Karpas-422 (cell line): Measurements from ENCODE around the gene MATCAP1. TPM values are rescaled to one million over a fixed set of nuclear protein-coding genes. Genes with fewer than 3 reads are reported as not detected.

Experiments
- DNase-seq: peaks from one replicate; pipeline ENCODE4 v3.0.0-alpha.2; 2015
- H2AFZ ChIP-seq: fragments of 200-600 bp; sonication (generic); 2 replicates; pipeline ENCODE4 v1.6.1; 2014; ENCODE audit warnings: antibody characterized with exemption, low read length, mixed read lengths
- H3K27ac ChIP-seq: fragments of 200-600 bp; sonication (generic); 2 replicates; pipeline ENCODE4 v1.5.1; 2014; ENCODE audit warnings: mild to moderate bottlenecking, low read length, moderate library complexity
- H3K27me3 ChIP-seq: fragments of 200-600 bp; sonication (generic); 2 replicates; pipeline ENCODE4 v1.6.1; 2014; ENCODE audit warnings: low read length, mixed read lengths
- H3K36me3 ChIP-seq: fragments of 200-600 bp; sonication (generic); 2 replicates; pipeline ENCODE4 v1.6.1; 2014; ENCODE audit warnings: low read length, mixed read lengths; ENCODE audit not compliant: insufficient read depth
- H3K4me1 ChIP-seq: fragments of 200-600 bp; sonication (generic); 2 replicates; pipeline ENCODE4 v1.6.1; 2014; ENCODE audit warnings: mild to moderate bottlenecking, low read length, mixed read lengths
- H3K4me2 ChIP-seq: fragments of 200-600 bp; sonication (generic); 2 replicates; pipeline ENCODE4 v1.6.1; 2014; ENCODE audit warnings: low read length, low read depth, mild to moderate bottlenecking; ENCODE audit not compliant: poor library complexity, severe bottlenecking
- H3K4me3 ChIP-seq: fragments of 200-600 bp; sonication (generic); 2 replicates; pipeline ENCODE4 v1.5.1; 2014; ENCODE audit warnings: mild to moderate bottlenecking, antibody characterized with exemption, low read length, mixed read lengths
- H3K79me2 ChIP-seq: fragments of 200-600 bp; sonication (generic); 2 replicates; pipeline ENCODE4 v1.6.1; 2014; ENCODE audit warnings: mild to moderate bottlenecking, low read length, mixed read lengths
- H3K9ac ChIP-seq: fragments of 200-600 bp; sonication (generic); 2 replicates; pipeline ENCODE4 v1.6.0; 2014; ENCODE audit warnings: low read length
- H3K9me2 ChIP-seq: fragments of 200-600 bp; sonication (generic), shearing (Covaris generic); replicated peaks from 2 replicates; pipeline ENCODE4 v1.6.0; 2014; ENCODE audit warnings: mild to moderate bottlenecking, low read length, moderate library complexity; ENCODE audit not compliant: insufficient read depth
- H3K9me3 ChIP-seq: fragments of 300-700, 200-600 bp; sonication (generic); 2 replicates; pipeline ENCODE4 v1.6.1; 2014; ENCODE audit warnings: low read length, mixed read lengths
- H4K20me1 ChIP-seq: fragments of 200-600 bp; sonication (generic); 2 replicates; pipeline ENCODE4 v1.6.1; 2014; ENCODE audit warnings: mild to moderate bottlenecking, antibody characterized with exemption, low read length, low read depth; ENCODE audit not compliant: insufficient read depth
- total RNA-seq: library from RNA; depleted of rRNA; stranded (reverse); fragments of >200 nt; shearing (Covaris generic); gene quantifications from 2 replicates; pipeline ENCODE4 v1.2.3, GENCODE V29; 2014; ENCODE audit warnings: low replicate concordance

Gene MATCAP1
- total RNA-seq, 1 experiment from 2014 or later: 6.8 TPM

DNA sequence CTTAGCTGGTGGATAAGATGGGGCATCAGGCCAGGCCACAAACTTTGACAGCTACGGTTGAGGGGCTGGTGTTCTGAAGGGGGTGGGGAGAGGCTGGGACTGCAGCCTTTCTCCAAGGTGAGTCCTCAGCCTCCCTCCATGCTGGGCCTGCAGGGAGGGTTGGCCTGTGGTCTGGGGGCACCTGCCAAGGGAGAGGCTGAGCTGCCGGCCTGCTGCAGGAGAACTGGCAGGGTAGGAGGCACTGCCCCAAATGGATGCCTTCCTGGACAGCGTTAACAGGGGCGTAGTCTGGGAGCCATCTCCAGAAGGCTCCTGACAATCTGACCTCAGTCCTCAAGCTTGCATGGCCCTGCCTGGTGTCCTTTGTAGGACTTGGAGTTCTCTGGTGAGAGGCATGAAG, 20.3 kb upstream of the MATCAP1 start:
- H2AFZ ChIP-seq: no peak overlapping the region
- DNase-seq: no peak
- no peaks in the 10 kb centered on the region for H3K4me1 ChIP-seq
- H3K27me3 ChIP-seq: no peaks in the 10 kb centered on the region
- no peak overlapping the region for H3K27ac ChIP-seq
- no peak overlapping the region for H3K9ac ChIP-seq
- H3K9me2 ChIP-seq: no peaks in the 10 kb centered on the region
- peaks cover 4% of the 10 kb centered on the region; the same call in 1 of the 2 replicates for H4K20me1 ChIP-seq
- no peaks in the 10 kb centered on the region for H3K9me3 ChIP-seq
- no peaks in the 10 kb centered on the region for H3K79me2 ChIP-seq
- no peak overlapping the region for H3K4me2 ChIP-seq
- 0 out of 2 replicates have a peak, but pooled peaks cover 2% of the 10 kb centered on the region for H3K36me3 ChIP-seq
- H3K4me3 ChIP-seq: no peak overlapping the region

DNA sequence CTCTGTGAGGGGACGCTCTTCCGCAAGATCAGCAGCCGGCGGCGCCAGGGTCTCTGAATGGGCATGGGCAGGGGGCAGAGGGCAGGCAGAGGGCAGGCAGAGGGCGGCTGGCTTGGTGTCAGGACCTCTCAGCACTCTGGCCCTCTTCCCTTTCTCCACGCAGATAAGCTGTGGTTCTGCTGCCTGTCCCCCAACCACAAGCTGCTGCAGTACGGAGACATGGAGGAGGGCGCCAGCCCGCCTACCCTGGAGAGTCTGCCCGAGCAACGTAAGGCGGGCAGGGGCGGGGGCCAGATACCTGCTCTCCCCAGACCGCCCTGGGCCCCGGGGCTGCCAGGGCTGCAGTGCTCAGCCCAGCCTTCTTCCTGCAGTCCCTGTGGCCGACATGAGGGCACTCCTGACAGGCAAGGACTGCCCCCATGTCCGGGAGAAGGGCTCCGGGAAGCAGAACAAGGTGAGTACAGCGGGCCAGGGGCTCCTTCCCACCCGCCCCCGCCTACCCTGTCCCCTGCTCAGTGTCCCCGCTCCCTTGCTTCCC, 19.3 kb upstream of the MATCAP1 start:
- Histone ChIP-seq H3K4me1 (no peaks in the 10 kb centered on the region), H3K27me3 (no peaks in the 10 kb centered on the region), H3K36me3 (peaks cover 6% of the 10 kb centered on the region; the same call in 1 of the 2 replicates), H3K79me2 (no peaks in the 10 kb centered on the region), H3K9me2 (no peaks in the 10 kb centered on the region), H3K27ac (no peak overlapping the region), H3K4me3 (no peak overlapping the region), H2AFZ (no peak overlapping the region), H3K9me3 (no peaks in the 10 kb centered on the region), H3K4me2 (no peak overlapping the region), H3K9ac (no peak overlapping the region), H4K20me1 (peaks cover 1% of the 10 kb centered on the region; the same call in 1 of the 2 replicates)
- DNase-seq: no peak

DNA sequence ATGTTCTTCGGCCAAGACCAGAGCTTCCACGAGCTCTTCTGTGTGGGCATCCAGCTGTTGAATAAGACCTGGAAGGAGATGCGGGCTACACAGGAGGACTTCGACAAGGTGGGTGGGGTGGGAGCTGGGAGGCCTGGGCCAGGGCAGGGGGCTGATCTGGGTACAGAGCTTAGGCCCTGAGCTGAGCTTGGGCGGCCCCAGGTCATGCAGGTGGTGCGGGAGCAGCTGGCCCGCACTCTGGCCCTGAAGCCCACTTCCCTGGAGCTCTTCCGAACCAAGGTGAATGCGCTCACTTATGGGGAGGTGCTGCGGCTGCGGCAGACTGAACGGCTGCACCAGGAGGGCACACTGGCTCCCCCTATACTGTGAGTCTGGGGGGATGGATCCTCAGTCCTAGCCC, 18.7 kb upstream of the MATCAP1 start:
- Histone ChIP-seq H2AFZ (no peak overlapping the region), H3K4me1 (no peaks in the 10 kb centered on the region), H3K4me3 (no peak overlapping the region), H3K36me3 (peaks cover 6% of the 10 kb centered on the region; the same call in 1 of the 2 replicates), H3K4me2 (no peak overlapping the region), H3K27ac (no peak overlapping the region), H3K9me2 (no peaks in the 10 kb centered on the region), H3K79me2 (no peaks in the 10 kb centered on the region), H4K20me1 (peaks cover 6% of the 10 kb centered on the region; the same call in 1 of the 2 replicates), H3K9ac (no peak overlapping the region), H3K27me3 (no peaks in the 10 kb centered on the region), H3K9me3 (no peaks in the 10 kb centered on the region)
- no peak for DNase-seq

DNA sequence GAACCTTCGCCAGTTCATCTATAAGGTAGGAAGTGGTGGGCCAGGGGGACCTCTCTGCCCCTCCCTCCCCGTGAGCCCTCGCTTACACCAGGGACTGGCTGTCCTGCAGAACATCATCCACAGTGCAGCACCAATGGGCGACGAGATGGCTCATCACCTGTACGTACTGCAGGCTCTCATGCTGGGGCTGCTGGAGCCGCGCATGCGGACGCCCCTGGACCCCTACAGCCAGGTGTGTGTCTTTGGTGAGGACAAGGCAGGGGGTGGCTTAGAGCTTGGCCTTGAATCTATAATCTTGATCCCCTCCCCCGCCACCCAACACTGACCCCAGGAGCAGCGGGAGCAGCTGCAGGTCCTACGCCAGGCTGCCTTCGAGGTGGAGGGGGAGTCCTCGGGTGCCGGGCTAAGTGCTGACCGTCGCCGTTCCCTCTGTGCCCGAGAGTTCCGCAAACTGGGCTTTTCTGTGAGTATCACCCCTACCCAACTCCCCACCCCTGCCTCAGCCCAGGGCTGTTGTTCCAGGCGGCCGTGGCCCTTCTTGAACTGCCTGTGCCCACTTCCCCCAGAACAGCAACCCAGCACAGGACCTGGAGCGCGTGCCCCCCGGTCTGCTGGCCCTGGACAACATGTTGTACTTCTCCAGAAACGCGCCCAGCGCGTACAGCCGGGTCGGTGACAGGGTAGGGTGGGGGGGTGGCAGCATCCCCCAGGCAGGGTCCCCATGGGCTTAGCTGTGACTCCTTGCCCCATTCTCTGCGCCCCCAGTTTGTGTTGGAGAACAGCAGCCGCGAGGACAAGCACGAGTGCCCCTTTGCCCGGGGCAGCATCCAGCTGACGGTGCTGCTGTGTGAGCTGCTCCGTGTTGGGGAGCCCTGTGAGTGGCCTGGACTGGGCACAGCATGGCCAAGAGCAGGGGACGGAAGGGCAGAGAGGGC, 17.9 kb upstream of the MATCAP1 start:
- no peak overlapping the region for H3K4me2 ChIP-seq
- H3K36me3 ChIP-seq: peaks cover 6% of the 10 kb centered on the region; the same call in 1 of the 2 replicates
- no peak overlapping the region for H2AFZ ChIP-seq
- H3K27ac ChIP-seq: no peak overlapping the region
- no peaks in the 10 kb centered on the region for H3K9me3 ChIP-seq
- H3K9me2 ChIP-seq: no peaks in the 10 kb centered on the region
- peaks cover 6% of the 10 kb centered on the region; the same call in 1 of the 2 replicates for H4K20me1 ChIP-seq
- H3K79me2 ChIP-seq: no peaks in the 10 kb centered on the region
- no peaks in the 10 kb centered on the region for H3K4me1 ChIP-seq
- no peak overlapping the region for H3K9ac ChIP-seq
- DNase-seq: no peak
- H3K27me3 ChIP-seq: no peaks in the 10 kb centered on the region
- no peak overlapping the region for H3K4me3 ChIP-seq

DNA sequence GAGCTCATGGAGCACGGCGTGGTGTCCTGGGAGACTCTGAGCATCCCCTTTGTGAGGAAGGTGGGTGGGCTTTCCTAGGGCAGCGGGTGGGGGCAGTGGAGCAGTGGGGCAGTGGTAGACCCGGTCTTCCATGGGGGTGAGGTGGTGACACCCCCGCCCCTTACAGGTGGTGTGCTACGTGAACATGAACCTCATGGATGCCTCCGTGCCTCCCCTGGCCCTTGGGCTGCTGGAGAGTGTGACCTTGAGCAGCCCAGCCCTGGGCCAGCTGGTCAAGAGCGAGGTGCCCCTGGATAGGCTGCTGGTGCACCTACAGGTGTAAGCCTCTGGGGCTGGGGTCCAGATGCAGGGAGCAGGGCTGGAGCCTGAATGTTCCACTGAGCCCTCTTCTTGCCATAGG, 16.7 kb upstream of the MATCAP1 start:
- no peaks in the 10 kb centered on the region for H3K79me2 ChIP-seq
- H3K4me3 ChIP-seq: no peak overlapping the region
- no peak overlapping the region for H3K4me2 ChIP-seq
- H3K36me3 ChIP-seq: peaks cover 6% of the 10 kb centered on the region; the same call in 1 of the 2 replicates
- H3K27ac ChIP-seq: no peak overlapping the region
- no peak for DNase-seq
- peaks cover 6% of the 10 kb centered on the region for H4K20me1 ChIP-seq
- H3K9me3 ChIP-seq: no peaks in the 10 kb centered on the region
- H2AFZ ChIP-seq: no peak overlapping the region
- no peaks in the 10 kb centered on the region for H3K9me2 ChIP-seq
- no peaks in the 10 kb centered on the region for H3K4me1 ChIP-seq
- H3K27me3 ChIP-seq: no peaks in the 10 kb centered on the region
- no peak overlapping the region for H3K9ac ChIP-seq

DNA sequence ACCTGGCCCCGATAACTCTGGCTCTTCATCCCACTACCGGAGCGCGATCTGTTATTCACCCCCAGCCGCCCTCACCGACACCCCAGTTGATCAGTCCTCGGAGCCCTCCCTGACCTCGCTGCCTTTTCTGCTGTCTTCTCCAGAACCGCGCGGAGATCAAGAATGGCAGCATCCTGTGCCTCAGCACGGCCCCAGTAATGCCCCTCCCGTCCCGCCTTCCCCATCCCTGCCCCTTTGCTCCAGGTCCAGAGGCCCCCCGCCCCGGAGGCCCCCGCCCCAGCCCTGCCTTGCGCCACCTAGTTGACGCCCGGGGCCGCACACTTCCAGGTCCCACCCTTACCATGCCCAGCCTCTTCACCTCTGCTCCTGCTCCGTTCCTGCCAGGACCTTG, 16.0 kb upstream of the MATCAP1 start:
- H3K9ac ChIP-seq: no peak overlapping the region
- no peaks in the 10 kb centered on the region for H3K4me1 ChIP-seq
- no peaks in the 10 kb centered on the region for H3K27me3 ChIP-seq
- DNase-seq: no peak
- no peak overlapping the region for H2AFZ ChIP-seq
- no peak overlapping the region for H3K27ac ChIP-seq
- H3K79me2 ChIP-seq: no peaks in the 10 kb centered on the region; the same call in 1 of the 2 replicates
- no peak overlapping the region for H3K4me2 ChIP-seq
- H3K9me3 ChIP-seq: no peaks in the 10 kb centered on the region
- peaks cover 7% of the 10 kb centered on the region for H4K20me1 ChIP-seq
- peaks cover 6% of the 10 kb centered on the region; the same call in 1 of the 2 replicates for H3K36me3 ChIP-seq
- no peaks in the 10 kb centered on the region for H3K9me2 ChIP-seq
- H3K4me3 ChIP-seq: no peak overlapping the region

DNA sequence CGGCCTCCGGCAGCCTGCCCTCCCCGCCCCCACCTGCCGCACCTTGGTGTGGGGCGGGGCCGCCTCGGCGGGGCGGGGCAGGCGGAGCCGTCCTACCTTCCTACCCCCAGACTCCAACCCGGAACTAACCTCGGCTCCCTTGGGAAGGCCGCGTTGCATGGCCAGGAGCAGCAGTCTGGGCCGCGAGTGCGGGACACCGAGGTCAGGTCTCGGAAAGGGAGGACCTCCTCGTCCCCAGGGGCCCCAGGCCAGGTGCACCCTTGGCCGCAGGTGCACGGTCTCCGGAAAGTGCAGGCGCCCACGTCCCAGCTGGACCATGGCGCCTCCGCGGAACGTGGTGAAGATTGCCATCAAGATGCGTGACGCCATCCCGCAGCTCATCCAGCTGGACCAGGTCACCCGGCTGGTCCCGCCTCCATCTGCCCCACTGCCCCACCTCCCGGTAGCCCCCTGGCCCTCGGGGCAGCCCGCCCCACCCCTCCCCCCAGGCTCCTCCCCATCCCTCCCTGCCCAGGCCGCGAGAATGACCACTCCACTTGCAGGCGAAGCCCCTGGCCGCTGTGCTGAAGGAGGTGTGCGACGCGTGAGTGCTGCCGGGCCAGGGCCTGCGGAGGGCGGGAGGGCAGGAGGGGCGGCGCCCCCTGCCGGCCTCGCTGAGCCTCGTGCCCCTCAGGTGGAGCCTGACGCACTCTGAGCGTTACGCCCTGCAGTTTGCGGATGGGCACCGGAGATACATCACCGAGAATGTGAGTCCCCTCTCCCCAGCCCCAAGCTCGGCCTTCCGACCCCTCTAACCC, 15.4 kb upstream of the MATCAP1 start, which contains the start of gene ELMO3:
TSS of gene ELMO3 (plus strand) at position 121 of the 797 bp plus-strand sequence. CDS start at position 317, 196 bp downstream.
- peaks cover 4% of the 10 kb centered on the region for H3K79me2 ChIP-seq
- no peaks in the 10 kb centered on the region for H3K9me3 ChIP-seq
- DNase-seq: no peak
- no peaks in the 10 kb centered on the region for H3K9me2 ChIP-seq
- H3K4me2 ChIP-seq: no peak within 1 kb of the TSS
- H3K4me3 ChIP-seq: no peak within 1 kb of the TSS
- H2AFZ ChIP-seq: no peak within 1 kb of the TSS
- peaks cover 13% of the 10 kb centered on the region for H4K20me1 ChIP-seq
- peaks cover under 1% of the 10 kb centered on the region; the same call in 1 of the 2 replicates for H3K4me1 ChIP-seq
- H3K27ac ChIP-seq: no peak within 1 kb of the TSS
- H3K27me3 ChIP-seq: no peaks in the 10 kb centered on the region
- H3K9ac ChIP-seq: no peak within 1 kb of the TSS
- H3K36me3 ChIP-seq: peaks cover 8% of the 10 kb centered on the region; the same call in 1 of the 2 replicates
